Upper lobe of left lung (tissue), 6 donors: ENCODE data around the gene MYH13. TPM values are rescaled to one million over a fixed set of nuclear protein-coding genes. Genes with fewer than 3 reads are reported as not detected.

Experiments used
- ATAC-seq, 2 donors: fragments of 200-7000 bp; cut with Tn5 transposase; one replicate each; pipeline ENCODE4 v1.9.1; 2022; ENCODE audit warnings: mild to moderate bottlenecking in 2 of 2, moderate library complexity in 2 of 2; ENCODE audit not compliant: low FRiP score in 2 of 2
- DNase-seq, 2 donors: peaks; one replicate each; pipeline ENCODE4 v3.0.0-alpha.2; 2019 to 2020
- H3K27ac ChIP-seq, 4 donors: fragments of 200-600 bp; sonication (generic); one replicate each; pipeline ENCODE4 v1.5.1; 2016 to 2019
- H3K27me3 ChIP-seq, 4 donors: fragments of 200-600 bp; sonication (generic); one replicate each; pipeline ENCODE4 v1.5.1; 2017 to 2019
- H3K36me3 ChIP-seq, 4 donors: fragments of 200-600 bp; sonication (generic); one replicate each; pipeline ENCODE4 v1.5.1; 2016 to 2019
- H3K4me1 ChIP-seq, 4 donors: fragments of 200-600 bp; sonication (generic); one replicate each; pipeline ENCODE4 v1.5.1; 2018 to 2019
- H3K4me3 ChIP-seq, 4 donors: fragments of 200-600 bp; sonication (generic); one replicate each; pipeline ENCODE4 v1.5.1; 2017 to 2019; ENCODE audit warnings: mild to moderate bottlenecking in 2 of 4, moderate library complexity in 1 of 4
- H3K9me3 ChIP-seq, 4 donors: fragments of 200-600 bp; sonication (generic); one replicate each; pipeline ENCODE4 v1.5.1; 2018 to 2019
- CTCF ChIP-seq, 6 experiments: fragments of 450-650 bp in 4 of 6; fragments of 200-600 bp in 2 of 6; sonication (generic) in 2 of 6; IDR thresholded peaks; one replicate each; pipeline ENCODE4 v1.5.1; 2016 to 2019; ENCODE audit warnings: antibody characterized with exemption in 6 of 6
- EP300 ChIP-seq, 4 donors: sonication (generic); formaldehyde crosslinking; IDR thresholded peaks; one replicate each; pipeline ENCODE4 v1.5.1; 2017; ENCODE audit warnings: antibody characterized with exemption in 4 of 4, control low read depth in 2 of 4
- POLR2A ChIP-seq, 4 donors: fragments of 450-650 bp; IDR thresholded peaks; one replicate each; pipeline ENCODE4 v1.5.1; 2016 to 2017; ENCODE audit warnings: antibody characterized with exemption in 4 of 4, mild to moderate bottlenecking in 2 of 4
- POLR2AphosphoS5 ChIP-seq, 2 donors: sonication (generic); formaldehyde crosslinking; IDR thresholded peaks; one replicate each; pipeline ENCODE4 v1.5.1; 2017; ENCODE audit warnings: antibody characterized with exemption in 2 of 2
- WGBS, 2 donors: methylation state at CpG; one replicate each; pipeline ENCODE4 v1.1.5; 2017 to 2018; 5-methylcytosine and 5-hydroxymethylcytosine counted together
- total RNA-seq, 6 donors: library from RNA; depleted of rRNA in 4 of 6; stranded (reverse); fragments of >200 nt in 4 of 6; gene quantifications; one replicate each; pipeline versions ENCODE4 v1.1.0 to v1.2.1, GENCODE V29; 2016 to 2021
- donor health status: DM: no; HTN: no; CAD: no; lungs with moderate emphysema.
- donor health status: DM: no; HTN: yes; CAD: no; lungs with severe emphysema.

The MYH13 gene
- total RNA-seq, 6 donors from 2014 or later: 0.09 to 1.0 TPM; not detected in 4

- Histone ChIP-seq H3K36me3 (no peaks in the 10 kb centered on the region), H3K4me3 (no peak overlapping the region), H3K9me3 (no peaks in the 10 kb centered on the region), H3K27ac (no peak overlapping the region), H3K27me3 (no peaks in the 10 kb centered on the region), H3K4me1 (no peaks in the 10 kb centered on the region)
- DNase-seq: no peak
- TF ChIP-seq POLR2A (IDR thresholded peaks at IDR 0.05): no peak
- TF ChIP-seq EP300 (IDR thresholded peaks at IDR 0.05): no peak
- no peak for TF ChIP-seq POLR2AphosphoS5 (IDR thresholded peaks at IDR 0.05)
- TF ChIP-seq CTCF (IDR thresholded peaks at IDR 0.05): no peak
- WGBS, 2 donors: 92% methylated on average over 7 of the region's 7 CpGs
- ATAC-seq: no peak
These were observed 44.6 kb downstream of the MYH13 start for GRCh38 chr17:10328206-10328605.

GRCh38 chr17:10327640-10328039, 45.2 kb downstream of the MYH13 start:
- Histone ChIP-seq H3K27ac (no peak overlapping the region), H3K9me3 (no peaks in the 10 kb centered on the region), H3K36me3 (no peaks in the 10 kb centered on the region), H3K4me1 (no peaks in the 10 kb centered on the region), H3K27me3 (no peaks in the 10 kb centered on the region), H3K4me3 (no peak overlapping the region)
- DNase-seq (peak in 1 of 2 donors; percentile 73), ATAC-seq (peak; percentile 77 to 88)
- 34 to 37% methylated on average over 10 of the region's 10 CpGs for WGBS, 2 donors
- TF ChIP-seq POLR2AphosphoS5 (IDR thresholded peaks at IDR 0.05) (no peak), EP300 (IDR thresholded peaks at IDR 0.05) (no peak), CTCF (IDR thresholded peaks at IDR 0.05) (peak; percentile 75 to 91 (median 87)), POLR2A (IDR thresholded peaks at IDR 0.05) (no peak)

- no peak for DNase-seq
- TF ChIP-seq CTCF (IDR thresholded peaks at IDR 0.05) (no peak), POLR2A (IDR thresholded peaks at IDR 0.05) (no peak), POLR2AphosphoS5 (IDR thresholded peaks at IDR 0.05) (no peak), EP300 (IDR thresholded peaks at IDR 0.05) (no peak)
- Histone ChIP-seq H3K27me3 (no peaks in the 10 kb centered on the region), H3K4me3 (no peak overlapping the region), H3K36me3 (no peaks in the 10 kb centered on the region), H3K27ac (no peak overlapping the region), H3K9me3 (no peaks in the 10 kb centered on the region), H3K4me1 (no peaks in the 10 kb centered on the region)
- ATAC-seq: no peak
- WGBS, 2 donors: 66 to 68% methylated on average over 4 of the region's 4 CpGs
These were observed 47.6 kb downstream of the MYH13 start for GRCh38 chr17:10325031-10325695.

GRCh38 chr17:10323812-10324610, 48.8 kb downstream of the MYH13 start:
- ATAC-seq (no peak), DNase-seq (no peak)
- Histone ChIP-seq H3K4me1 (no peaks in the 10 kb centered on the region), H3K9me3 (no peaks in the 10 kb centered on the region), H3K4me3 (no peak overlapping the region), H3K27me3 (no peaks in the 10 kb centered on the region), H3K36me3 (no peaks in the 10 kb centered on the region), H3K27ac (no peak overlapping the region)
- no peak for TF ChIP-seq EP300 (IDR thresholded peaks at IDR 0.05)
- WGBS, 2 donors: 85 to 87% methylated on average over 11 of the region's 11 CpGs

- no peaks in the 10 kb centered on the region for H3K27me3 ChIP-seq
- ATAC-seq: no peak
- H3K4me1 ChIP-seq: peaks cover 0 to 3% (median 0%) of the 10 kb centered on the region in 4 donors
- no peaks in the 10 kb centered on the region for H3K36me3 ChIP-seq
- no peak for TF ChIP-seq POLR2A (IDR thresholded peaks at IDR 0.05)
- TF ChIP-seq POLR2AphosphoS5 (IDR thresholded peaks at IDR 0.05): no peak
- TF ChIP-seq EP300 (IDR thresholded peaks at IDR 0.05): no peak
- TF ChIP-seq CTCF (IDR thresholded peaks at IDR 0.05): no peak
- no peak overlapping the region for H3K27ac ChIP-seq
- no peak overlapping the region for H3K4me3 ChIP-seq
- no peaks in the 10 kb centered on the region for H3K9me3 ChIP-seq
- WGBS, 2 donors: 50 to 62% methylated on average over 9 of the region's 9 CpGs
- no peak for DNase-seq
These were observed 54.3 kb downstream of the MYH13 start for GRCh38 chr17:10318535-10318934.
